ENCODE results near the gene SH3BP4. TPM values are rescaled to one million over a fixed set of nuclear protein-coding genes. Genes with fewer than 3 reads are reported as not detected.

The SH3BP4 gene
- total RNA-seq, 2 experiments from 2014 or later, result 0.06 TPM; not detected in 1

DNA sequence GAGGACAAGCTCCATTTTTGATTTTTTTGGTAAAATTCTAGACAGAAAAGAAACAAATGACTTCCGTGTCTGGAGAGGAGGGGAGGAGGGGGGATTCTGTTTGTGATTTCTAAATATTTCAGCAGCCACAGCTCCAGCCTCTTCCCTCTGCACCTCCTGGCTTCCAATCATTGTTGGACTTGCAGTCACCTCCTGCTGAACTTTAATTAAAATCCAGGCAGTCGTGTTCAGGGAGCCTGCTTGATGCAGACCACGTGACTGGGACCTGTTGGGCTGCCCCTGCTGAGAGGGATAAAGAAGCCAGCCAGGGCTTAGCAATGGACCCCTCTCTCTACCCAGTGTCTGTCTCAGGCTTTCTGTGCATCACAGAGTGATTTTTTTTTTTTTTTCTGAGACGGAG lies 115.1 kb downstream of the SH3BP4 start:
- no TSS peak for BruUV-seq (replicated peaks)
- TF ChIP-seq CTCF (conservative IDR thresholded peaks at IDR 0.05; ENCODE audit: low read length) (no peak), EZH2phosphoT487 (IDR thresholded peaks at IDR 0.05; ENCODE audit: borderline replicate concordance, low read depth, low read length) (no peak)
- ChIA-PET CTCF (ENCODE audit: unreplicated experiment) (no interaction called here), POLR2A (no interaction called here)
- H3K4me2 ChIP-seq (ENCODE audit: low read length), result no peak overlapping the region
- intact Hi-C loops (cut with micrococcal nuclease; ENCODE audit: unreplicated experiment), result no loop called here
- H3K9me2 ChIP-seq (ENCODE audit: insufficient read depth, low read length), result no peaks in the 10 kb centered on the region
- no peak overlapping the region for H3K27ac ChIP-seq (ENCODE audit: low read depth, low read length, poor library complexity, severe bottlenecking)
- H3K4me1 ChIP-seq (ENCODE audit: insufficient read depth, low read length, poor library complexity, severe bottlenecking), result no peaks in the 10 kb centered on the region
- no peak overlapping the region for H2AFZ ChIP-seq (ENCODE audit: low read length)
- H3K79me2 ChIP-seq (ENCODE audit: insufficient read depth, low read depth, low read length), result no peaks in the 10 kb centered on the region
- H4K20me1 ChIP-seq (ENCODE audit: insufficient read depth, low read length), result no peaks in the 10 kb centered on the region
- no peaks in the 10 kb centered on the region for H3K36me3 ChIP-seq (ENCODE audit: insufficient read depth, low read length)
- no peak overlapping the region for H3K4me3 ChIP-seq (ENCODE audit: low read depth, low read length, poor library complexity, severe bottlenecking)
- H3K9me3 ChIP-seq (ENCODE audit: low read length), result no peaks in the 10 kb centered on the region
- no peak for DNase-seq (ENCODE audit: low spot score)

DNA sequence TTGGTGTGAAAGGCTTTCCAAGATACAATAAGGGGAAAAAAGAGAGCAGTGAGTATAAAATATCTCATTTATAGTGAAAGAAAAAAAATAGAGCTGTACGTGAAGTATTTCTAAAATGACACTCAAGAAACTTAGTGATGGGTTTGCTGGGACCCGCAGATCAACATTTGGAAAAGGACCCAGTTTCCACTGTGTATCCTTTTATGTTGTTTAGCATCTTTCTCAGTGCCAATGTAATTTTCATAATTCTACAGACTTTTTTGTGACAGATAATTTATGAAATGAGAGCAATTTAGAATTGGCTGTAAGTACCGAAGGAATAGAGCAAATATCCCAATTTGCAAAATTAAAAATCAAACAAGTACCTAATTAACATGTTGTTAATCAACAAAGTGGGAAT lies 116.9 kb downstream of the SH3BP4 start:
- H3K9me2 ChIP-seq (ENCODE audit: insufficient read depth, low read length), result no peaks in the 10 kb centered on the region
- no peak overlapping the region for H3K4me3 ChIP-seq (ENCODE audit: low read depth, low read length, poor library complexity, severe bottlenecking)
- H3K9me3 ChIP-seq (ENCODE audit: low read length), result no peaks in the 10 kb centered on the region
- H3K4me1 ChIP-seq (ENCODE audit: insufficient read depth, low read length, poor library complexity, severe bottlenecking), result no peaks in the 10 kb centered on the region
- no peak overlapping the region for H3K4me2 ChIP-seq (ENCODE audit: low read length)
- TF ChIP-seq EZH2phosphoT487 (IDR thresholded peaks at IDR 0.05; ENCODE audit: borderline replicate concordance, low read depth, low read length), result no peak
- TF ChIP-seq CTCF (conservative IDR thresholded peaks at IDR 0.05; ENCODE audit: low read length), result no peak
- BruUV-seq (replicated peaks), result no TSS peak
- ChIA-PET CTCF (ENCODE audit: unreplicated experiment) (no interaction called here), POLR2A (no interaction called here)
- H4K20me1 ChIP-seq (ENCODE audit: insufficient read depth, low read length), result no peaks in the 10 kb centered on the region
- H2AFZ ChIP-seq (ENCODE audit: low read length), result no peak overlapping the region
- H3K27ac ChIP-seq (ENCODE audit: low read depth, low read length, poor library complexity, severe bottlenecking), result no peak overlapping the region
- intact Hi-C loops (cut with micrococcal nuclease; ENCODE audit: unreplicated experiment), result no loop called here
- DNase-seq (ENCODE audit: low spot score), result no peak
- H3K79me2 ChIP-seq (ENCODE audit: insufficient read depth, low read depth, low read length), result no peaks in the 10 kb centered on the region
- H3K36me3 ChIP-seq (ENCODE audit: insufficient read depth, low read length), result no peaks in the 10 kb centered on the region

DNA sequence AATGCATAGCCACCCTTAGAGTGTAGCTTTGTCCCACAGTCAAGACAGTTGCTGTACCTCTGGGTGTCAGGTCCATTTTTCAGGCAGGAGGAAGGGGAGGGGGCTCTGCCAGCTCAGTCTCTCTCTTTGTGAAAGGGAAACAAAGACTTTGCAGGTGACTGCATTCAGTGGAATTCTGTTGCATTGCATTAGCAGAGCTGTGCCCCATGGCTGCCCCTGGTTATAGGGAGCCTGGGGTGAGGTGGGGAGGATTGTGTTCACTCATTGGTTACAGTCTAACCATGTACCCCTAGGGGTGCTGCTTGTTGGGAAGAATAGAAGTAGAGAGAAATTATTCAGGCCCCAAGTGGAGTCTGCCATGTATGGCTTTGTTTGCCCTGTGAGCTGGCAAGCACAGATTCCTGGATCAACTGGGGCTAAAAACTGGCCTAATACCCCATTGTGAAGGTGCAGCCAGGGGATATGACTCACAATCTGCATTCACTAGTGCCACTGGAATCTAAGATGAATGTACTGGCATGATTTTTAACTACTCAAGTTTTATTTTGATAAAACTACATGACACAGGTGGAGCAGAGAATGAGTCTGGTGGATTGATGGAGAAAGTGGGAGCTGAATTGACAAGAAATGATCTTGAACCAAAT lies 118.4 kb downstream of the SH3BP4 start:
- no peak overlapping the region for H3K27ac ChIP-seq (ENCODE audit: low read depth, low read length, poor library complexity, severe bottlenecking)
- no peaks in the 10 kb centered on the region for H3K79me2 ChIP-seq (ENCODE audit: insufficient read depth, low read depth, low read length)
- DNase-seq (ENCODE audit: low spot score), result no peak
- H3K4me3 ChIP-seq (ENCODE audit: low read depth, low read length, poor library complexity, severe bottlenecking), result no peak overlapping the region
- no peak overlapping the region for H2AFZ ChIP-seq (ENCODE audit: low read length)
- TF ChIP-seq CTCF (conservative IDR thresholded peaks at IDR 0.05; ENCODE audit: low read length), result no peak
- TF ChIP-seq EZH2phosphoT487 (IDR thresholded peaks at IDR 0.05; ENCODE audit: borderline replicate concordance, low read depth, low read length), result no peak
- no peaks in the 10 kb centered on the region for H4K20me1 ChIP-seq (ENCODE audit: insufficient read depth, low read length)
- BruUV-seq (replicated peaks), result no TSS peak
- no peak overlapping the region for H3K4me2 ChIP-seq (ENCODE audit: low read length)
- no peaks in the 10 kb centered on the region for H3K9me3 ChIP-seq (ENCODE audit: low read length)
- no peaks in the 10 kb centered on the region for H3K9me2 ChIP-seq (ENCODE audit: insufficient read depth, low read length)
- H3K4me1 ChIP-seq (ENCODE audit: insufficient read depth, low read length, poor library complexity, severe bottlenecking), result no peaks in the 10 kb centered on the region
- H3K36me3 ChIP-seq (ENCODE audit: insufficient read depth, low read length), result no peaks in the 10 kb centered on the region
- intact Hi-C loops (cut with micrococcal nuclease; ENCODE audit: unreplicated experiment), result no loop called here
- ChIA-PET POLR2A (no interaction called here), CTCF (ENCODE audit: unreplicated experiment) (no interaction called here)
